Endothelial cell of umbilical vein (primary cell): Measurements from ENCODE around the gene CENPF. TPM values are rescaled to one million over a fixed set of nuclear protein-coding genes. Genes with fewer than 3 reads are reported as not detected.

ENCODE experiments used
- BruUV-seq: library from RNA; stranded (reverse); fragments of 400-500 nt; replicated peaks from 2 replicates; lab custom pipeline; 2021; lab: Mats Ljungman, UMichigan
- CTCF ChIA-PET: fragments of 300-600, 350-600 bp; sonication (Branson Sonifier 250); formaldehyde crosslinking; loops from one replicate; lab custom pipeline; 2021; ENCODE audit warnings: antibody characterized with exemption, inconsistent platforms; lab: Charles Lee
- POLR2A ChIA-PET: fragments of 300-600, 350-600 bp; sonication (Branson Sonifier 250); formaldehyde crosslinking; loops from one replicate; lab custom pipeline; 2021; ENCODE audit warnings: antibody characterized with exemption, inconsistent platforms; lab: Charles Lee
- DNase-seq: peaks from one replicate; pipeline ENCODE4 v3.0.0-alpha.2; 2011; ENCODE audit warnings: low read depth, low spot score
- FAIRE-seq: peaks from 2 replicates; lab custom pipeline; 2011; peaks lifted over from hg19 to GRCh38; lab: Jason Lieb, UNC
- H2AFZ ChIP-seq: 2 replicates; pipeline ENCODE4 v1.6.0; 2012; ENCODE audit warnings: low read depth, low read length, control low read depth, inconsistent platforms
- H3K27ac ChIP-seq: 2 replicates; pipeline ENCODE4 v1.5.1; 2011; ENCODE audit warnings: low read depth, mild to moderate bottlenecking, control low read depth, low read length, moderate library complexity; ENCODE audit not compliant: insufficient read depth
- H3K27me3 ChIP-seq, 2 experiments: 2 replicates each; pipeline versions ENCODE4 v1.6.0 to v1.6.1; 2011; ENCODE audit warnings: low read length in 2 of 2, mixed read lengths in 1 of 2; ENCODE audit not compliant: control insufficient read depth in 2 of 2, insufficient read depth in 2 of 2
- H3K36me3 ChIP-seq, 2 experiments: 2 replicates in 1 of 2; 3 replicates in 1 of 2; pipeline ENCODE4 v1.5.1; 2011; ENCODE audit warnings: low read length in 2 of 2, mild to moderate bottlenecking in 1 of 2, moderate library complexity in 1 of 2; ENCODE audit not compliant: control insufficient read depth in 2 of 2, insufficient read depth in 2 of 2; ENCODE audit errors: extremely low read depth in 1 of 2
- H3K4me1 ChIP-seq: 3 replicates; pipeline ENCODE4 v1.5.1; 2011; ENCODE audit warnings: mild to moderate bottlenecking, low read length; ENCODE audit not compliant: control insufficient read depth, insufficient read depth; ENCODE audit errors: extremely low read depth
- H3K4me2 ChIP-seq: 2 replicates; pipeline ENCODE4 v1.6.1; 2011; ENCODE audit warnings: low read length, control low read depth, mixed read lengths; ENCODE audit not compliant: insufficient read depth
- H3K4me3 ChIP-seq, 3 experiments: fragments of 200-600 bp in 1 of 3; sonication (generic), shearing (Covaris generic) in 1 of 3; replicated peaks in 1 of 3; 2 replicates each; pipeline ENCODE4 v1.5.1; 2011 to 2016; ENCODE audit warnings: control low read depth in 3 of 3, low read length in 3 of 3, mild to moderate bottlenecking in 2 of 3, inconsistent platforms in 1 of 3, low read depth in 1 of 3, moderate library complexity in 1 of 3; ENCODE audit not compliant: insufficient read depth in 1 of 3
- H3K79me2 ChIP-seq: 2 replicates; pipeline ENCODE4 v1.6.0; 2012; ENCODE audit warnings: low read length, inconsistent platforms; ENCODE audit not compliant: control insufficient read depth, insufficient read depth
- H3K9ac ChIP-seq: replicated peaks from 2 replicates; pipeline ENCODE3; 2011; ENCODE audit warnings: low read length, control low read depth; ENCODE audit not compliant: insufficient read depth; ENCODE audit errors: extremely low read depth
- H3K9me1 ChIP-seq: replicated peaks from 3 replicates; pipeline ENCODE4 v1.6.0; 2011; ENCODE audit warnings: mild to moderate bottlenecking, low read length; ENCODE audit not compliant: control insufficient read depth, insufficient read depth; ENCODE audit errors: extremely low read depth
- H3K9me3 ChIP-seq: replicated peaks from 2 replicates; pipeline ENCODE4 v1.5.1; 2012; ENCODE audit warnings: low read length, inconsistent platforms; ENCODE audit not compliant: control insufficient read depth, insufficient read depth
- H4K20me1 ChIP-seq: replicated peaks from 2 replicates; pipeline ENCODE3; 2011; ENCODE audit warnings: mild to moderate bottlenecking, low read length; ENCODE audit not compliant: control insufficient read depth, insufficient read depth; ENCODE audit errors: extremely low read depth
- CTCF ChIP-seq, 2 donors: IDR thresholded peaks; 1 replicate in 1 of 2; 2 replicates in 1 of 2; pipeline ENCODE4 v1.5.1; 2011; ENCODE audit warnings: low read length in 2 of 2, mild to moderate bottlenecking in 2 of 2, moderate library complexity in 2 of 2, control low read depth in 1 of 2, inconsistent platforms in 1 of 2, low read depth in 1 of 2; ENCODE audit not compliant: insufficient read depth in 1 of 2; ENCODE audit errors: extremely low read depth in 1 of 2
- FOS ChIP-seq: IDR thresholded peaks from 2 replicates; pipeline ENCODE4 v1.6.1; 2011; ENCODE audit warnings: mild to moderate bottlenecking, low read length, moderate library complexity, borderline replicate concordance; ENCODE audit not compliant: insufficient read depth
- GATA2 ChIP-seq: IDR thresholded peaks from 2 replicates; pipeline ENCODE4 v1.7.0; 2011; ENCODE audit warnings: low read depth, mild to moderate bottlenecking, moderate library complexity, mixed read lengths, low read length; ENCODE audit not compliant: insufficient read length, insufficient read depth
- JUN ChIP-seq: IDR thresholded peaks from 2 replicates; pipeline ENCODE4 v1.6.1; 2011; ENCODE audit warnings: borderline replicate concordance, low read depth; ENCODE audit not compliant: insufficient read length, insufficient read depth
- MAX ChIP-seq: IDR thresholded peaks from 2 replicates; pipeline ENCODE4 v1.6.1; 2011; ENCODE audit not compliant: insufficient read depth, insufficient read length
- POLR2A ChIP-seq: IDR thresholded peaks from 2 replicates; pipeline ENCODE4 v1.6.1; 2012; ENCODE audit warnings: low read depth, mild to moderate bottlenecking, control low read depth, low read length
- POLR2AphosphoS5 ChIP-seq: IDR thresholded peaks from 2 replicates; pipeline ENCODE4 v1.6.1; 2012; ENCODE audit warnings: low read depth, mild to moderate bottlenecking, control low read depth, low read length, moderate library complexity; ENCODE audit not compliant: insufficient read depth
- dilution Hi-C: fragments of 300-500 bp; cut with MboI; formaldehyde crosslinking; loops from one replicate; pipeline ENCODE4 v1.15.0; 2019; ENCODE audit warnings: low sequenced_read_pairs; ENCODE audit not compliant: extremely low pct_ligation_motif_present
- intact Hi-C: fragments of 100-400 bp; cut with micrococcal nuclease; formaldehyde crosslinking; loops from one replicate; pipeline ENCODE4 v1.10.0; 2022
- polyA plus RNA-seq, 4 experiments: library from polyadenylated mRNA; depleted of rRNA in 3 of 4; stranded (reverse) in 3 of 4; unstranded in 1 of 4; fragments of >200 nt; gene quantifications; 2 replicates each; pipeline versions ENCODE4 v1.2.1 to v1.2.3, GENCODE V29; 2011 to 2012; ENCODE audit warnings: missing spikeins in 1 of 4
- total RNA-seq: library from RNA; stranded (reverse); gene quantifications from 2 replicates; pipeline ENCODE4 v1.2.3, GENCODE V29; 2021

Gene CENPF
- total and polyA plus RNA-seq, 2 donors (not counting 3 experiments of a cell fraction or from before 2014, with no cell fraction given): 6.4 to 66.2 TPM

- H3K9ac ChIP-seq: no peak overlapping the region
- H3K4me2 ChIP-seq: no peak overlapping the region
- no peaks in the 10 kb centered on the region for H3K27me3 ChIP-seq
- intact Hi-C loops (no loop called here), dilution Hi-C loops (no loop called here)
- FAIRE-seq (no peak), DNase-seq (no peak)
- H3K79me2 ChIP-seq: peaks cover 2% of the 10 kb centered on the region
- peaks cover 7% of the 10 kb centered on the region for H3K4me1 ChIP-seq
- H3K9me3 ChIP-seq: no peaks in the 10 kb centered on the region
- BruUV-seq: no TSS peak
- H3K36me3 ChIP-seq: peaks cover 5 to 21% of the 10 kb centered on the region in 2 experiments
- CTCF ChIA-PET: interaction anchor here (0.6 to 3.6 kb wide), 11 partner anchors 9 to 888 kb away, joined by 3 to 45 read pairs (median 6); partner anchors contain the start of gene PTPN14
- TF ChIP-seq JUN (no peak), POLR2AphosphoS5 (no peak), MAX (no peak), GATA2 (no peak), FOS (no peak), POLR2A (no peak), CTCF (IDR thresholded peaks at IDR 0.05; ENCODE audit: extremely low read depth in 1 of 2, insufficient read depth in 1 of 2, low read depth in 1 of 2, low read length in 2 of 2) (no peak)
- H3K27ac ChIP-seq: no peak overlapping the region
- no peak overlapping the region for H3K4me3 ChIP-seq
- H3K9me1 ChIP-seq: no peaks in the 10 kb centered on the region
- no peaks in the 10 kb centered on the region for H4K20me1 ChIP-seq
- POLR2A ChIA-PET: no interaction called here
- no peak overlapping the region for H2AFZ ChIP-seq
These were observed 35.4 kb downstream of the CENPF start for GRCh38 chr1:214638459-214638807.
